GM15510 (cell line): Measurements from ENCODE around the gene CCNDBP1.

Experiments
- POLR2A ChIP-seq: IDR thresholded peaks from 3 replicates; pipeline ENCODE4 v1.6.1; 2011; ENCODE audit warnings: borderline replicate concordance; ENCODE audit not compliant: insufficient read length; ENCODE audit errors: extremely low read depth

The CCNDBP1 gene

GRCh38 chr15:43225201-43225949 lies 40.2 kb downstream of the CCNDBP1 start:
- TF ChIP-seq POLR2A, result no peak

GRCh38 chr15:43226436-43227305 lies 41.5 kb downstream of the CCNDBP1 start:
- no peak for TF ChIP-seq POLR2A

- TF ChIP-seq POLR2A, result no peak
Measured at GRCh38 chr15:43229977-43230376, 44.8 kb downstream of the CCNDBP1 start.

- TF ChIP-seq POLR2A, result no peak
Measured at GRCh38 chr15:43230640-43231115, 45.5 kb downstream of the CCNDBP1 start.

GRCh38 chr15:43232289-43232874 lies 47.2 kb downstream of the CCNDBP1 start:
- TF ChIP-seq POLR2A, result no peak

- no peak for TF ChIP-seq POLR2A
Measured at GRCh38 chr15:43235536-43235935, 50.3 kb downstream of the CCNDBP1 start.

- no peak for TF ChIP-seq POLR2A
Measured at GRCh38 chr15:43237842-43238470, 52.8 kb downstream of the CCNDBP1 start.

- no peak for TF ChIP-seq POLR2A
Measured at GRCh38 chr15:43238671-43239131, 53.5 kb downstream of the CCNDBP1 start.

- no peak for TF ChIP-seq POLR2A
Measured at GRCh38 chr15:43239732-43240491, 54.7 kb downstream of the CCNDBP1 start.

GRCh38 chr15:43241100-43241499 lies 55.9 kb downstream of the CCNDBP1 start:
- no peak for TF ChIP-seq POLR2A

GRCh38 chr15:43242616-43243015 lies 57.4 kb downstream of the CCNDBP1 start:
- TF ChIP-seq POLR2A, result no peak

- TF ChIP-seq POLR2A, result no peak
Measured at GRCh38 chr15:43243020-43243645, 57.9 kb downstream of the CCNDBP1 start.

GRCh38 chr15:43244092-43244491 lies 58.9 kb downstream of the CCNDBP1 start:
- TF ChIP-seq POLR2A, result no peak
